ENCODE measurements around the gene HHLA2. TPM values are rescaled to one million over a fixed set of nuclear protein-coding genes. Genes with fewer than 3 reads are reported as not detected.

The HHLA2 gene
- total and polyA plus RNA-seq, 5 donors, result not detected

DNA sequence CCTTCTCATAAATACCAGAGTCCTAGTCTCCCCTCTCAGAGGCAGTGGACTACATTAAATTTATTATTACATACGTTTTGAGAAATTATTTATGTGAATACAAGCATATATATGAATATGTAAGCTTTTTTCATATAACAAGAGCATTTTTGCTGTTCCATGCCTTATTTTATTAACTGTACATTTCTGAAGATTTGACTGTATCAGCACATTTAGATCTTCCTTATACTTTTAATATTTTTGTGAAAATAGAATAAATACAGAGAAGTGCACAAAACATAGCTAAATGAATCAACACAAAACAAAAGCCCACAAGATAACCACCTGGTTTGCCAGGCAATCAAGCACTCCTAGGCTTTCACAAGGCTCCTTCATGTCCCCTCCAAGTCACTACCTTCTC is 27.8 kb downstream of the HHLA2 start:
- no peaks in the 10 kb centered on the region for H3K27me3 ChIP-seq (ENCODE audit: control insufficient read depth, insufficient read depth)
- H3K4me1 ChIP-seq (ENCODE audit: control insufficient read depth, insufficient read depth, low read length), result no peaks in the 10 kb centered on the region
- 61% methylated on average over 1 of the region's 1 CpG for WGBS
- no peaks in the 10 kb centered on the region for H3K9me3 ChIP-seq (ENCODE audit: control insufficient read depth, low read length)
- DNase-seq, result no peak
- no peak overlapping the region for H3K27ac ChIP-seq (ENCODE audit: low read length)
- ATAC-seq, result no peak
- intact Hi-C loops (cut with DNase I), result no loop called here
- no peak overlapping the region for H3K4me3 ChIP-seq (ENCODE audit: low read length)

DNA sequence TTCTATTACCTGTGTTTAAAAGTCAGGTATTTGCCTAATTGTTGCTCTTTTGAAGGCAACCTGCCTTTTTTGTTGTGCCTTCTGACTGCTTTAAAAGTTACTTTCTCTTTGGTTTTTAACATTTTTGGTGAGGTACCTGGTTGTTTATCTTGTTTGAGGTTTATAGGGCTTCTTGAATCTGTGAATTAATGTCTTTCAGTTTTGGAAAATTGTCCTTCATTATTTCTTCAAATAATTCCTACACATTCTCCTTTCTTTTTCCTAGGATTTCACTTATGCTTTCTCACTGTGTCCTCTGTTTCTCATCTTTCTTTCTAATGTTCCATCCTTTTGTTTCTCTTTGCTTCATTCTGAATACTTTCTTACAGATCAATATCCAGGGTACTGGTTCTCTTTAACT is 30.8 kb downstream of the HHLA2 start:
- Histone ChIP-seq H3K27me3 (ENCODE audit: control insufficient read depth, insufficient read depth) (no peaks in the 10 kb centered on the region), H3K27ac (ENCODE audit: low read length) (no peak overlapping the region), H3K9me3 (ENCODE audit: control insufficient read depth, low read length) (no peaks in the 10 kb centered on the region), H3K4me1 (ENCODE audit: control insufficient read depth, insufficient read depth, low read length) (no peaks in the 10 kb centered on the region), H3K4me3 (ENCODE audit: low read length) (no peak overlapping the region)
- intact Hi-C loops (cut with DNase I), result no loop called here
- DNase-seq, result no peak
- ATAC-seq, result no peak

DNA sequence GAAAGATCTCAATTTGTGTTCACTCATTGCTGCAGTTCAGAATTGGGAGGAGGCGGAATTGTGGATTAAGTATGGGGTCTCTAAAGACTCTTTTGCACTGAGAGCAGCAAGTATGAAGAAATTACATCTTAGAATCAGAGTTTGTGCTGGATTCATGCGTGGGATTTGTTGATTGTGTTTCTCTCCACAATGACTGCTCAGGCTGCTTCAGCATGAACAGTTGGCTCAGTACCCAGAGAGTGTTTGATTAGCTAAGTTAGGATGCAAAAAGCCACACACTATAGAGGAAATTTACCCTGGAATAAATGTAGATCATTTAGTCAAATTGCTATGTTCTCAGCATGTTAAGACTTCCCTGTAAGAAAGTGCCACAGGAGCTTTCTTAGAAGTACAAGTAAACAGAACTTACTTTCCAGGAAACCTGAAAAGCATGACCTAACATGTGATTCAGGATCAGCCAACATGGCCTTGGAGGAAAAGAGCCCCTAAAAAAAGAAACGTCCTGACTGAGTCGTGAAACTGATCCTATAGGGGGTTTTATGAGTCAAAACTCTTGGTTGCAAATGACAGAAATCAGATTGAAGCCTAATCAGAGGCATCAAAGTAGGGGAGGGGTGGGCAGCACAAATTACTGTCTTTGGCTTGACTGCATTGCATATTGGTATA is 32.6 kb downstream of the HHLA2 start:
- no peaks in the 10 kb centered on the region for H3K9me3 ChIP-seq (ENCODE audit: control insufficient read depth, low read length)
- H3K27me3 ChIP-seq (ENCODE audit: control insufficient read depth, insufficient read depth), result no peaks in the 10 kb centered on the region
- no peaks in the 10 kb centered on the region for H3K4me1 ChIP-seq (ENCODE audit: control insufficient read depth, insufficient read depth, low read length)
- DNase-seq (no peak), ATAC-seq (no peak)
- H3K27ac ChIP-seq (ENCODE audit: low read length), result no peak overlapping the region
- 47% methylated on average over 4 of the region's 4 CpGs for WGBS
- H3K4me3 ChIP-seq (ENCODE audit: low read length), result no peak overlapping the region
- intact Hi-C loops (cut with DNase I), result no loop called here

DNA sequence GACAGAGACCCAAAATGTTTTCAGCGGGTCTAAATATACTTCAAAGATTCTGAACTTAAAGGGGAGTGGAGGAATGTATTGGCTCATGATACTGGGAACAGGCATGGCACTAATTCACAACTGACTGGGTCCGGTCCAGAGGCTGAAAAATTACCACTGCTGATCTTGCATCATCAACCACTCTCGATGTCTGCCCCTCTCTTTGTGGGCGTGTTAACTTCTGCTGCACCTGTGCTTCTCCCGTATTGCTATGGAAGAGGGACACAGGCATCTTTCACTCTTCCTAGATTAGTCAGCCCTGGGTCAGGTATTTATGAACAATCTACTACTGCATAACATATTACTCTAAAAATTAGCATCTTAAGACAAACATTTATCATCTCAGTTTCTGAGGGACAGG is 33.2 kb downstream of the HHLA2 start:
- Histone ChIP-seq H3K9me3 (ENCODE audit: control insufficient read depth, low read length) (no peaks in the 10 kb centered on the region), H3K4me3 (ENCODE audit: low read length) (no peak overlapping the region), H3K4me1 (ENCODE audit: control insufficient read depth, insufficient read depth, low read length) (no peaks in the 10 kb centered on the region), H3K27me3 (ENCODE audit: control insufficient read depth, insufficient read depth) (no peaks in the 10 kb centered on the region), H3K27ac (ENCODE audit: low read length) (no peak overlapping the region)
- DNase-seq (no peak), ATAC-seq (no peak)
- 71% methylated on average over 5 of the region's 5 CpGs for WGBS
- intact Hi-C loops (cut with DNase I), result no loop called here

DNA sequence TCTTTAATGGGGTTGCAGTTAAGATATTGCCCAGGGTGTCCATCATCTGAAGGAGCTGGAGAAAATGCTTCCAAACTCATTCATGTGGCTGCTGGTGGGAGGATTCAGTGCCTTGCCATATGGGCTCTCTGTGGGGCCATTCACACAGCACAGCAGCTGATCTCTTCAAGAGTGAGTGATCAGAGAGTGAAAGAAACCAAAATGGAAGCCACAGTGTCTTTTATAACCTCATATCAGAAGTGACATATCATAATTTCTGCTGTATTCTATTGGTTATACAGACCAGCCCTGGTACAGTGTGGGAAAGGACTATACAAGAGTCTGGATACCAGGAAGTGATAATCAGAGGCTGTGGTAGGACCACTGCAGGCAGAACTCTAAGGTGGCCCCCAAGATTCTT is 33.6 kb downstream of the HHLA2 start:
- no peak for ATAC-seq
- H3K4me1 ChIP-seq (ENCODE audit: control insufficient read depth, insufficient read depth, low read length), result no peaks in the 10 kb centered on the region
- intact Hi-C loops (cut with DNase I), result no loop called here
- no peaks in the 10 kb centered on the region for H3K9me3 ChIP-seq (ENCODE audit: control insufficient read depth, low read length)
- H3K4me3 ChIP-seq (ENCODE audit: low read length), result no peak overlapping the region
- no peak overlapping the region for H3K27ac ChIP-seq (ENCODE audit: low read length)
- no peak for DNase-seq
- no peaks in the 10 kb centered on the region for H3K27me3 ChIP-seq (ENCODE audit: control insufficient read depth, insufficient read depth)

DNA sequence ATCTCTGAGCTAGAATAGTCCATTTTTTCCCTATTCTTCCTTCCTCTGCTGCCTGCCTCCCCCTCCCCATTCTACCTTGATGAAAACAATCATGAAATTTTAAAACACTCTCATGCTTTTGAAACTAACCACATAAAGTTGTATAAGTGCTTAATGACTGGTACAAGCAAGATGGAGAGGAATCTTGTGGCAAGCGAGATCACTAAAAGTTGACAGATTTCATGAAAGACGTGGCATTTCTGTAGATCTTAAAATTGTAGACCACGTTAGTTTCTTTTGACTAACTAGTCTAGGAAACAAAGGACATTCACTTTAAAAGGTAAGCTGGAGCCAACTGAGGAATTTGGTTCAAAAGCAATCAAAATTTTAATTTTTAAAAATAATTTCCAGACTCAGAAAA is 35.4 kb downstream of the HHLA2 start:
- 94% methylated on average over 3 of the region's 3 CpGs for WGBS
- DNase-seq (no peak), ATAC-seq (no peak)
- no peaks in the 10 kb centered on the region for H3K4me1 ChIP-seq (ENCODE audit: control insufficient read depth, insufficient read depth, low read length)
- no peak overlapping the region for H3K4me3 ChIP-seq (ENCODE audit: low read length)
- H3K27me3 ChIP-seq (ENCODE audit: control insufficient read depth, insufficient read depth), result no peaks in the 10 kb centered on the region
- intact Hi-C loops (cut with DNase I), result no loop called here
- H3K9me3 ChIP-seq (ENCODE audit: control insufficient read depth, low read length), result no peaks in the 10 kb centered on the region
- no peak overlapping the region for H3K27ac ChIP-seq (ENCODE audit: low read length)

DNA sequence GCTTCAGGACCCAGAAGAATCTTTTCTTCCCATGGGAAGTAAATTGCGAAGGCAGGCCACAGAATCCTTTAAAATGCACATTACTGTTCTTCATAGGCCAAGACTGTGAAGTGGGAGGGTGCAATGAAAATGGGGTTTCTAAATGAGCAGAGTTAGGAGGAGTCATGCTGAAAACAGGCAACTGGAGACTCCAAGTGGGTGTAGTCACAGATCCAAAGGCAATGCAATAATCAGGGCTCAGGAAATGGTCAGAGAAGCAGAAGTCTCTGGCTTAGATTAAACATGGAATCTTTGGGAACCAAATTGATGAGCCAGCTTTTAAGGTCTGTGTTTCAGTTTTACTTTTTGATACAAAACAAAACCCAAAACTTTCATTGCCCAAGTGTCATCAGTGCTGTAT is 37.6 kb downstream of the HHLA2 start:
- WGBS, result 79% methylated on average over 1 of the region's 1 CpG
- intact Hi-C loops (cut with DNase I), result no loop called here
- Histone ChIP-seq H3K27me3 (ENCODE audit: control insufficient read depth, insufficient read depth) (no peaks in the 10 kb centered on the region), H3K27ac (ENCODE audit: low read length) (no peak overlapping the region), H3K4me3 (ENCODE audit: low read length) (no peak overlapping the region), H3K4me1 (ENCODE audit: control insufficient read depth, insufficient read depth, low read length) (no peaks in the 10 kb centered on the region), H3K9me3 (ENCODE audit: control insufficient read depth, low read length) (no peaks in the 10 kb centered on the region)
- DNase-seq (no peak), ATAC-seq (no peak)

DNA sequence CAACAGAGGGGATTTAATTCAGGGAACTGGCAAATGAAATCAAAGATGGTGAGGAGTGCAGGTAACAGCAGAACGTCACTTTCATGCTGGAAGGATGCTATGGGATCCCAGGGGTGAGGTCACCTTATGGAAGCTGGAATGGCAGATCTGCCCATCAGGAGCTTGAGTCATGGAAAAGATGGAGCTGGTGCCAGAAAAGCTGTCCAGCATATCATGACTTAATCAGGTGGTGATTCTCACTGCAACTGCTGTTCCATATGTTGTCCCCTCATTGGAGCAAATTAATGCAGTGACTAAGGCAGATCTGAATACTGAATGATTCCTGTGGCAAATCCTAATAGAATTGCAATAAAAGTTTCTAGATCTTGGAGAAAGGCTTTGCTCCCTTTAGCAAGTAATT is 38.4 kb downstream of the HHLA2 start:
- intact Hi-C loops (cut with DNase I), result no loop called here
- no peak overlapping the region for H3K4me3 ChIP-seq (ENCODE audit: low read length)
- no peaks in the 10 kb centered on the region for H3K27me3 ChIP-seq (ENCODE audit: control insufficient read depth, insufficient read depth)
- no peaks in the 10 kb centered on the region for H3K4me1 ChIP-seq (ENCODE audit: control insufficient read depth, insufficient read depth, low read length)
- DNase-seq, result no peak
- no peaks in the 10 kb centered on the region for H3K9me3 ChIP-seq (ENCODE audit: control insufficient read depth, low read length)
- no peak overlapping the region for H3K27ac ChIP-seq (ENCODE audit: low read length)
- no peak for ATAC-seq
- 75% methylated on average over 1 of the region's 1 CpG for WGBS

DNA sequence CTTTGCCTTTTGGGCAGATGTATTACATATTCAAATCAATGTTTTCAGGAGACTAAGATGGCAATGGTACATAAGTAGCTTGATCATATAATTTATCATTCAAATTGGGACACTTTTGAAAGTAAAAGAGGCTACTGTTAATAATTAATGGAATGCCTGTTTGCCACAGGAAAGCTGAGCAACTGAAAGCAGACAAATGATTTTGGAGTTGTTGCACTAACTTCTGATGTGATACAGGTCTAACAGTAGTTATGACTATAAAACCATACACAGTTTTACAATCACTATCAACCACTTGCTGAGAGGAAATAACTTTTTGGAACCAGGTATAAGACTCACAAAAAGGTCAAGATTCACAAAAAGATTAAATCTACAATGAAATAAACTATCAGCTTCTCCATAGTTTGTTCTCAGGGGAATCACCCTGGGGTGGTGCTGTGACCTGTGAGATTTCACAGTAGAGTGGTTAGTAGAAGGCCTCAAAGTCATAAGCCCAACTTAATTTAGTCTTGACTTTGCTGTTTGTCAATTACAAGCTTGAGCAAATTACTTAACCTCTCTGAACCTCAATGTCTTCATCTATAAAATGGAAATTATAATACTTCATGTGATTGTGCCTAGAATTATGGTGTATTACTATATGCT is 42.7 kb downstream of the HHLA2 start:
- Histone ChIP-seq H3K4me1 (ENCODE audit: control insufficient read depth, insufficient read depth, low read length) (no peaks in the 10 kb centered on the region), H3K9me3 (ENCODE audit: control insufficient read depth, low read length) (no peaks in the 10 kb centered on the region), H3K4me3 (ENCODE audit: low read length) (no peak overlapping the region), H3K27ac (ENCODE audit: low read length) (no peak overlapping the region), H3K27me3 (ENCODE audit: control insufficient read depth, insufficient read depth) (no peaks in the 10 kb centered on the region)
- DNase-seq (no peak), ATAC-seq (no peak)
- intact Hi-C loops (cut with DNase I), result no loop called here

DNA sequence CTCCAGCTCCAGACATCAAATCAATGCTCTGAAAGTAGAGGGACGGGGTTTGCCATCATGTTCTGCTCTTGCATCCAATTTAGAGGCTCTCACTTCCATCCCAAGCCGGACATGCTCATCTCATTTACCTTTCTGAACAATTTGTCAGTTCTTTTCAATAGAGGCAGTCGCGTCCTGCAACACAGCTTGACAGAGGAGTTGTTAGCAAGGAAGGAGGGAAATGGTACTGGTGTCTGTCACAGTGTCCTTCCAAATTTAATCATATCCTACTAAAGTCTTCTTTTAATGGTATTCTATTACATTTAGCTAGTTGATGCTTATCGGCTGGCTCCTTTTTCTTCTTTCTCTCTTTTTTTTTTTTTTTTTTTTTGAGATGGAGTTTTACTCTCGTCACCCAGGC is 45.6 kb downstream of the HHLA2 start:
- 89% methylated on average over 6 of the region's 6 CpGs for WGBS
- Histone ChIP-seq H3K4me3 (ENCODE audit: low read length) (no peak overlapping the region), H3K27me3 (ENCODE audit: control insufficient read depth, insufficient read depth) (no peaks in the 10 kb centered on the region), H3K4me1 (ENCODE audit: control insufficient read depth, insufficient read depth, low read length) (no peaks in the 10 kb centered on the region), H3K27ac (ENCODE audit: low read length) (no peak overlapping the region), H3K9me3 (ENCODE audit: control insufficient read depth, low read length) (no peaks in the 10 kb centered on the region)
- no peak for ATAC-seq
- intact Hi-C loops (cut with DNase I), result no loop called here
- no peak for DNase-seq

DNA sequence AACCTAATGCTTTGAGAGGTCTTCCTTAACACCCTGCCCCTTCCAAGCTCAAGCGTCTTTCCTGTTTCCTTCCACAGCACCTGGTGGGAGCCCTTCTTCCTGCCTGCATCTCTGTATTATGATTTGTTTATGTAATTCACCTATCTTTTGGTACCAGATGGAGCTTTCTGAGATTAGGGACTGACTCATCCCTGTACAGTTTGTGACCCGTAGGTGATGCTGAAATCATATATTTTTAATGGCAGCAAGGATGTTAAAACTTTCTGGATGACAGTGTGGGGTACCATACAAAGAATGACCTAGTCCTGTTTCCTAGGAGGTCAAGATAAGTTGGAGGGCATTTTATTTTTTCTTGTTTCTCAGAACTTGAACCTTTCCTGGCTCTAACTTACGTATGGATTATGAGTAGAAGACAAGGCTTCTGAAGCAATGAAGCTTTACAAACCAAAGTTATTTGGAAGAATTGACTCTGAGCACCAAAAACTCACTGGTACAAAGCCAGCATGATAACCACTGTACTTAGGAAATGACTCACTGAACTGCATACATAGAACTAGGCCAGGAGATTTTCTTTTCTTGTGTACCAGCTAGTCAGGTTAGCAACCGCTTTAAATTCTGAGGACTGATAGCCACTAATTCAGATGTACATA is 46.6 kb downstream of the HHLA2 start:
- ATAC-seq, result peak in 1 of 2 donors; percentile 32
- Histone ChIP-seq H3K27ac (ENCODE audit: low read length) (no peak overlapping the region), H3K27me3 (ENCODE audit: control insufficient read depth, insufficient read depth) (no peaks in the 10 kb centered on the region), H3K4me3 (ENCODE audit: low read length) (no peak overlapping the region), H3K4me1 (ENCODE audit: control insufficient read depth, insufficient read depth, low read length) (no peaks in the 10 kb centered on the region), H3K9me3 (ENCODE audit: control insufficient read depth, low read length) (no peaks in the 10 kb centered on the region)
- intact Hi-C loops (cut with DNase I), result no loop called here
- DNase-seq, result no peak
- WGBS, result 66% methylated on average over 4 of the region's 4 CpGs
